ENCODE results near the gene NSF. TPM values are rescaled to one million over a fixed set of nuclear protein-coding genes. Genes with fewer than 3 reads are reported as not detected.

NSF gene
- total and polyA plus RNA-seq, 2 donors (not counting 3 experiments of a cell fraction or from before 2014, with no cell fraction given), result 18.5 to 43.7 TPM

- no peak overlapping the region for H2AFZ ChIP-seq (ENCODE audit: low read depth, low read length)
- no peak overlapping the region for H3K9ac ChIP-seq (replicated peaks; ENCODE audit: extremely low read depth, insufficient read depth, low read length)
- dilution Hi-C loops (cut with MboI; ENCODE audit: extremely low pct_ligation_motif_present, low sequenced_read_pairs) (no loop called here), intact Hi-C loops (cut with micrococcal nuclease) (no loop called here)
- no peaks in the 10 kb centered on the region for H3K9me3 ChIP-seq (replicated peaks; ENCODE audit: control insufficient read depth, insufficient read depth, low read length)
- no peak overlapping the region for H3K27ac ChIP-seq (ENCODE audit: insufficient read depth, low read depth, low read length)
- H3K79me2 ChIP-seq (ENCODE audit: control insufficient read depth, insufficient read depth, low read length), result no peaks in the 10 kb centered on the region
- TF ChIP-seq CTCF (IDR thresholded peaks at IDR 0.05; ENCODE audit: extremely low read depth in 1 of 2, insufficient read depth in 1 of 2, low read depth in 1 of 2, low read length in 2 of 2), result no peak
- TF ChIP-seq, protein P1, sequence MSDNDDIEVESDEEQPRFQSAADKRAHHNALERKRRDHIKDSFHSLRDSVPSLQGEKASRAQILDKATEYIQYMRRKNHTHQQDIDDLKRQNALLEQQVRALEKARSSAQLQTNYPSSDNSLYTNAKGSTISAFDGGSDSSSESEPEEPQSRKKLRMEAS (IDR thresholded peaks at IDR 0.05; ENCODE audit: insufficient read depth, insufficient read length), result no peak
- TF ChIP-seq JUN (IDR thresholded peaks at IDR 0.05; ENCODE audit: borderline replicate concordance, insufficient read depth, insufficient read length, low read depth), result no peak
- no peak for TF ChIP-seq POLR2AphosphoS5 (IDR thresholded peaks at IDR 0.05; ENCODE audit: insufficient read depth, low read depth, low read length)
- no peak for TF ChIP-seq FOS (IDR thresholded peaks at IDR 0.05; ENCODE audit: borderline replicate concordance, insufficient read depth, low read length)
- TF ChIP-seq EZH2 (IDR thresholded peaks at IDR 0.05; ENCODE audit: borderline replicate concordance, low read depth, low read length, severe bottlenecking), result no peak
- no peak for TF ChIP-seq GATA2 (IDR thresholded peaks at IDR 0.05; ENCODE audit: insufficient read depth, insufficient read length, low read depth, low read length)
- no peak for TF ChIP-seq MYC (IDR thresholded peaks at IDR 0.05; ENCODE audit: low read depth, low read length)
- TF ChIP-seq POLR2A (IDR thresholded peaks at IDR 0.05; ENCODE audit: low read depth, low read length), result no peak
- H3K4me1 ChIP-seq (ENCODE audit: control insufficient read depth, extremely low read depth, insufficient read depth, low read length), result peaks cover 10% of the 10 kb centered on the region
- FAIRE-seq, result no peak
- CTCF ChIA-PET, result no interaction called here
- H3K27me3 ChIP-seq (ENCODE audit: control insufficient read depth in 2 of 2, insufficient read depth in 2 of 2, low read length in 2 of 2), result no peaks in the 10 kb centered on the region
- no peaks in the 10 kb centered on the region for H4K20me1 ChIP-seq (replicated peaks; ENCODE audit: control insufficient read depth, extremely low read depth, insufficient read depth, low read length)
- H3K4me2 ChIP-seq (ENCODE audit: insufficient read depth, low read length), result no peak overlapping the region
- DNase-seq (ENCODE audit: low read depth, low spot score), result no peak
- no TSS peak for BruUV-seq (replicated peaks)
- POLR2A ChIA-PET, result no interaction called here
- H3K4me3 ChIP-seq (replicated peaks in 1 of 3; ENCODE audit: insufficient read depth in 1 of 3, low read depth in 1 of 3, low read length in 3 of 3), result no peak overlapping the region
- H3K36me3 ChIP-seq (ENCODE audit: control insufficient read depth in 2 of 2, extremely low read depth in 1 of 2, insufficient read depth in 2 of 2, low read length in 2 of 2), result no peaks in the 10 kb centered on the region
- no peaks in the 10 kb centered on the region for H3K9me1 ChIP-seq (replicated peaks; ENCODE audit: control insufficient read depth, extremely low read depth, insufficient read depth, low read length)
These were observed 127.5 kb downstream of the NSF start for GRCh38 chr17:46717999-46718398.
